ENCODE data around the gene ASPSCR1. TPM values are rescaled to one million over a fixed set of nuclear protein-coding genes. Genes with fewer than 3 reads are reported as not detected.

Gene ASPSCR1
- total and polyA plus RNA-seq, 2 of the 8 experiments (the other 6 are each of a cell fraction or from before 2014, with no cell fraction given) = 33.3 to 43.7 TPM

- TF ChIP-seq SIX5 (IDR thresholded peaks at IDR 0.05; ENCODE audit: low read depth, low read length) (no peak), CHD1 (IDR thresholded peaks at IDR 0.05; ENCODE audit: low read depth, low read length) (no peak), HDAC6 (IDR thresholded peaks at IDR 0.05; ENCODE audit: low read depth, low read length) (no peak), NRF1 (IDR thresholded peaks at IDR 0.05; ENCODE audit: low read depth, low read length) (no peak), SIN3A (conservative IDR thresholded peaks at IDR 0.05 in 1 of 2, IDR thresholded peaks at IDR 0.05 in 1 of 2; ENCODE audit: low read depth in 1 of 2, low read length in 2 of 2) (no peak), JUN (IDR thresholded peaks at IDR 0.05; ENCODE audit: low read depth, low read length) (no peak), EZH2 (IDR thresholded peaks at IDR 0.05; ENCODE audit: low read depth, low read length, severe bottlenecking) (no peak), BACH1 (IDR thresholded peaks at IDR 0.05; ENCODE audit: low read length) (no peak), TEAD4 (IDR thresholded peaks at IDR 0.05; ENCODE audit: low read depth, low read length) (no peak), POLR2A (IDR thresholded peaks at IDR 0.05; ENCODE audit: control extremely low read depth in 1 of 2, low read depth in 2 of 2, low read length in 2 of 2) (no peak)
Measured at GRCh38 chr17:82055023-82055964, 77.9 kb downstream of the ASPSCR1 start (continued).
